Loucy (cell line): ENCODE measurements around the gene EP300.

ENCODE experiments used
- H2AFZ ChIP-seq: fragments of 200-600 bp; sonication (generic); 2 replicates; pipeline ENCODE4 v1.6.0; 2016; ENCODE audit warnings: antibody characterized with exemption, mild to moderate bottlenecking, low read length, moderate library complexity
- H3F3A ChIP-seq: fragments of 200-600 bp; 2 replicates; pipeline ENCODE4 v1.6.0; 2016; ENCODE audit warnings: antibody characterized with exemption, low read depth, mild to moderate bottlenecking
- H3K27me3 ChIP-seq: fragments of 200-600 bp; sonication (generic); 2 replicates; pipeline ENCODE4 v1.6.1; 2014; ENCODE audit warnings: low read length, mild to moderate bottlenecking; ENCODE audit not compliant: insufficient read depth, poor library complexity, severe bottlenecking
- H3K36me3 ChIP-seq: fragments of 200-600 bp; sonication (generic); 2 replicates; pipeline ENCODE4 v1.6.1; 2016; ENCODE audit warnings: low read length; ENCODE audit not compliant: insufficient read depth
- H3K4me1 ChIP-seq: fragments of 200-600 bp; sonication (generic); 2 replicates; pipeline ENCODE4 v1.5.1; 2014; ENCODE audit warnings: low read length, mild to moderate bottlenecking; ENCODE audit not compliant: insufficient read depth, poor library complexity, severe bottlenecking
- H3K4me2 ChIP-seq: fragments of 200-600 bp; sonication (generic); 2 replicates; pipeline ENCODE4 v1.6.0; 2014; ENCODE audit warnings: antibody characterized with exemption, low read length, low read depth, mild to moderate bottlenecking; ENCODE audit not compliant: poor library complexity, severe bottlenecking
- H3K4me3 ChIP-seq: fragments of 200-600 bp; sonication (generic); 2 replicates; pipeline ENCODE4 v1.5.1; 2014; ENCODE audit warnings: low read length, mild to moderate bottlenecking, mixed read lengths; ENCODE audit not compliant: poor library complexity, severe bottlenecking
- H3K79me2 ChIP-seq: fragments of 200-600 bp; sonication (generic); 2 replicates; pipeline ENCODE4 v1.6.1; 2014; ENCODE audit warnings: low read length; ENCODE audit not compliant: insufficient read depth
- H3K9ac ChIP-seq: fragments of 200-600 bp; sonication (generic); 2 replicates; pipeline ENCODE4 v1.6.0; 2014; ENCODE audit warnings: mild to moderate bottlenecking, low read depth, low read length, moderate library complexity; ENCODE audit not compliant: poor library complexity, severe bottlenecking
- H3K9me2 ChIP-seq: fragments of 200-600 bp; sonication (generic); replicated peaks from 2 replicates; pipeline ENCODE4 v1.6.1; 2016; ENCODE audit warnings: low read depth, low read length, mixed read lengths
- H3K9me3 ChIP-seq: fragments of 200-600 bp; sonication (generic); 2 replicates; pipeline ENCODE4 v1.6.1; 2014; ENCODE audit warnings: mild to moderate bottlenecking, antibody characterized with exemption, low read length, low read depth; ENCODE audit not compliant: insufficient read depth
- H4K20me1 ChIP-seq: fragments of 200-600 bp; sonication (generic); 2 replicates; pipeline ENCODE4 v1.6.0; 2014; ENCODE audit warnings: antibody characterized with exemption, low read length, mild to moderate bottlenecking; ENCODE audit not compliant: insufficient read depth, poor library complexity, severe bottlenecking
- CTCF ChIP-seq: fragments of 200-600 bp; sonication (generic); conservative IDR thresholded peaks from 2 replicates; pipeline ENCODE4 v1.5.1; 2014; ENCODE audit warnings: mild to moderate bottlenecking, antibody characterized with exemption, low read length
- EZH2phosphoT487 ChIP-seq: fragments of 200-600 bp; IDR thresholded peaks from 2 replicates; pipeline ENCODE4 v1.6.1; 2018; ENCODE audit warnings: antibody characterized with exemption, mild to moderate bottlenecking, moderate library complexity, borderline replicate concordance

EP300 gene

GRCh38 chr22:41222846-41223507 is 130.6 kb downstream of the EP300 start:
- H3K36me3 ChIP-seq = no peaks in the 10 kb centered on the region
- H3K4me1 ChIP-seq = peaks cover 1% of the 10 kb centered on the region
- no peak overlapping the region for H3K4me2 ChIP-seq
- no peaks in the 10 kb centered on the region for H3F3A ChIP-seq
- no peaks in the 10 kb centered on the region for H3K79me2 ChIP-seq
- H3K27me3 ChIP-seq = no peaks in the 10 kb centered on the region
- H3K9me3 ChIP-seq = no peaks in the 10 kb centered on the region
- H4K20me1 ChIP-seq = no peaks in the 10 kb centered on the region
- no peak overlapping the region for H3K9ac ChIP-seq
- no peak overlapping the region for H3K4me3 ChIP-seq
- TF ChIP-seq EZH2phosphoT487 (no peak), CTCF (no peak)
- no peak overlapping the region for H2AFZ ChIP-seq
- no peaks in the 10 kb centered on the region for H3K9me2 ChIP-seq

DNA sequence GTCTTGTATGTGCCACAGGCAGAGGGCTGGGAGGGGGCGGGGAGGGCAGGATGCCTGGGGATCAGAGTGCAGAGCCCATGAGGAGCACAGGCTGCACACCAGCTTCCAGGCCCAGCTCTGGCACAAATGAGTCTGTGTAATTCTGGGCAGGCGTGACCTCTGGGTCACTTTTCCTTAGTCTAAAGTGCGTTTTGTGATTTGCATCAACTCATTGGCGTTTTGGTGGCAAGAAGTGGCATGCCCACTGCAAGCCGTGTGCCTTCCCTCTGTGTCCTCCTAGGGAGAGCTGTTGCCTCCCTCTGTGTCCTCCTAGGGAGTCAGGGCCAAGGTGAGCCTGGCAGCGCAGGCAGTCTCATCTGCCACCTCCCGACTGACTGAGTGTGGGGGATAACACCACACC is 131.1 kb downstream of the EP300 start:
- Histone ChIP-seq H3K4me2 (no peak overlapping the region), H3K36me3 (no peaks in the 10 kb centered on the region), H4K20me1 (no peaks in the 10 kb centered on the region)

GRCh38 chr22:41226723-41227655 is 134.6 kb downstream of the EP300 start:
- Histone ChIP-seq H3F3A (no peaks in the 10 kb centered on the region), H3K27me3 (no peaks in the 10 kb centered on the region), H3K9ac (no peak overlapping the region), H3K9me3 (no peaks in the 10 kb centered on the region), H3K9me2 (no peaks in the 10 kb centered on the region), H3K4me1 (no peaks in the 10 kb centered on the region), H3K4me2 (no peak overlapping the region), H3K4me3 (no peak overlapping the region), H3K36me3 (no peaks in the 10 kb centered on the region; the same call in 1 of the 2 replicates), H3K79me2 (no peaks in the 10 kb centered on the region), H2AFZ (no peak overlapping the region), H4K20me1 (no peaks in the 10 kb centered on the region)
- TF ChIP-seq EZH2phosphoT487 (no peak), CTCF (no peak)

More for the DNA sequence above, 131.1 kb downstream of the EP300 start:
- Histone ChIP-seq H3K4me1 (no peaks in the 10 kb centered on the region), H3F3A (no peaks in the 10 kb centered on the region), H3K9me3 (no peaks in the 10 kb centered on the region), H3K9ac (no peak overlapping the region), H3K9me2 (no peaks in the 10 kb centered on the region), H3K27me3 (no peaks in the 10 kb centered on the region), H2AFZ (no peak overlapping the region), H3K79me2 (no peaks in the 10 kb centered on the region), H3K4me3 (no peak overlapping the region)
- TF ChIP-seq CTCF = no peak
- TF ChIP-seq EZH2phosphoT487 = no peak
